GM12864 (cell line): ENCODE results near the gene NPHP1.
"Not testable (repeated sequence)": the region's sequence is repeated elsewhere in the genome, so short reads cannot be mapped to it uniquely, and the experiment has no call there.

ENCODE experiments used
- DNase-seq: peaks from one replicate; pipeline ENCODE4 v3.0.0-alpha.2; 2011; ENCODE audit warnings: low read depth
- H3K4me3 ChIP-seq: 2 replicates; pipeline ENCODE4 v1.5.1; 2011; ENCODE audit warnings: mild to moderate bottlenecking, low read depth, low read length, control low read depth
- CTCF ChIP-seq: IDR thresholded peaks from 2 replicates; pipeline ENCODE4 v1.5.1; 2011; ENCODE audit warnings: low read depth, mild to moderate bottlenecking, moderate library complexity, low read length, control low read depth, inconsistent platforms; ENCODE audit errors: missing control alignments

The NPHP1 gene

GRCh38 chr2:110173523-110173922, 31.3 kb downstream of the NPHP1 start:
- DNase-seq: no peak
- H3K4me3 ChIP-seq: no peak overlapping the region
- TF ChIP-seq CTCF: no peak

DNA sequence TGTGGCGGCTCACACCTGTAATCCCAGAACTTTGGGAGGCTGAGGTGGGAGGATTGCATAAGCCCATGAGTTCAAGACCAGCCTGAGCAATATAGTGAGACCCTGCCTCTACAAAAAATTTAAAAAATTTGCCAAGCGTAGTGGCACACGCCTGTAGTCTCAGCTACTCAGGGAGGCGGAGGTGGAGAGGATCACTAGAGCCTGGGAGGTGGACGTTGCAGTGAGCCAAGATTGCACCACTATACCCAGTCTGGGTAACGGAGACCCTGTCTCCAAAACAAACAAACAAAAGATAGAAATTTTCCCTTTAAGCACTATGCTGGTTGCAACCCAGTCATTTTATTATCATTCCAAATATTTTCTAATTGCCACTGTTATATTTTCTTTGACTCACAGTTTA, 32.3 kb downstream of the NPHP1 start:
- no peak for TF ChIP-seq CTCF
- DNase-seq: no peak
- H3K4me3 ChIP-seq: no peak overlapping the region

DNA sequence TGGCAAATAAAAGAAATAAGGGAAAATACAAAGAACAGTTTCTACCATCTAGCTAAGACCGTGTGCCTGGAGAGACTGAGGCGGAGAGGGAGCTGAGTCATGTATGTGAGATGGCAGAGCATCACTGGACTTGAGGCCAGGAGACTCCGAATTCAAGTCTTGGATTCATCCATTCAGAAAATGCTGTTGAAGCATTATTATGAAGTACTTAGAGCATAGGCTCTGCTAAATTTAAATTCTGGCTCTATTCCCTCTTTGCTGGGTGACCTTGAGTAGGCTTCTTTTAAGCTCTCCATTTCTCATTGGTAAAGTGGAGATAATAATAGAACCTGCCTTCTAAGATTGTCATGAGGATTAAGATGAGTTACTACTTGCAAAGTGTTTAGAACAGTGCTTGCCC, 34.7 kb downstream of the NPHP1 start:
- H3K4me3 ChIP-seq: no peak overlapping the region
- TF ChIP-seq CTCF: no peak
- DNase-seq: no peak

GRCh38 chr2:110167326-110168000, 37.4 kb downstream of the NPHP1 start:
- H3K4me3 ChIP-seq: no peak overlapping the region
- TF ChIP-seq CTCF: no peak
- DNase-seq: no peak

DNA sequence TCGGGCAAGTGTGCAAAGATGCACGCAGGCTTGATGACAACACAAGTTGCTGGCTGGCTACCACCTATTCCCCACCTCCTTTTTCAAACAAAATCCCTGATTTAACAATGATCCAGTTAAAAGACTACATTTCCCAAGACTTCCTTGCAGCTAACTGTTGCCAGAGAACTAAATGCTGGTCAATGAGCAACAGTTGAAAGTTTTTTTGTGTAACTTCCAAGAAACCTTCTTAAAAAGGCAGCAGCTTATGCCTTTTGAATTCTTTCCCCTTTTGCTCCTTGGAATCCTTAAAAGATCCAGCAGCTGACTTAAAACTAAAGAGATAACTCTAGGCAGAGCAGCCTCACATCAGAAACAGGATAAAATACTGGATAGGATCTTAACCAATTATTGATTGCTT, 38.5 kb downstream of the NPHP1 start:
- no peak for TF ChIP-seq CTCF
- DNase-seq: no peak

GRCh38 chr2:110157153-110157793, 47.5 kb downstream of the NPHP1 start:
- H3K4me3 ChIP-seq: no peak overlapping the region
- peak; percentile 15 for DNase-seq
- TF ChIP-seq CTCF: peak; percentile 62

More for the DNA sequence above, 38.5 kb downstream of the NPHP1 start:
- no peak overlapping the region for H3K4me3 ChIP-seq

DNA sequence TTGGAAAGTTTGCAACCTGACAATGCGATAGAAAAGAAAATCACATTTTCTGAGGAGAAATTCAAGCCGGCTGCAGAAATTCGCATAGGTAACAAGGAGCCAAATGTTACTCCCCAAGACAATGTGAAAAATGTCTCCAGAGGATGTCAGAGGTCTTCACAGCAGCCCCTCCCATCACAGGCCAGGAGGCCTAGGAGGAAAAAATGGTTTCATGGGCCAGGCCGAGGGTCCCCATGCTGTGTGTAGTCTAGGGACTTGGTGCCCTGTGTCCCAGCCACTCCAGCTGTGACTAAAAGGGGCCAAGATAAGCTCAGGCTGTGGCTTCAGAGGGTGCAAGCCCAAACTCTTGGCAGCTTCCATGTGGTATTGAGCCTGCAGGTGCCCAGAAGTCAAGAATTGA, 50.0 kb downstream of the NPHP1 start:
- DNase-seq, H3K4me3 ChIP-seq: not testable (repeated sequence)

- DNase-seq, H3K4me3 ChIP-seq: not testable (repeated sequence)
These were observed 50.6 kb downstream of the NPHP1 start for GRCh38 chr2:110154188-110154587.
